SK-N-SH (cell line): ENCODE results near the gene STARD8. TPM values are rescaled to one million over a fixed set of nuclear protein-coding genes. Genes with fewer than 3 reads are reported as not detected.

ENCODE experiments used
- CTCF ChIA-PET: fragments of 300-600, 350-600 bp; formaldehyde crosslinking; extraction: SDS; loops from one replicate; lab custom pipeline; 2021; lab: Yijun Ruan, JAX
- POLR2A ChIA-PET: fragments of 350-600 bp; sonication (Branson Sonifier 250); formaldehyde crosslinking; extraction: SDS; loops from one replicate; lab custom pipeline; 2020; ENCODE audit warnings: antibody characterized with exemption, inconsistent platforms; lab: Yijun Ruan, JAX
- DNase-seq: peaks from one replicate; pipeline ENCODE4 v3.0.0; 2012
- H2AFZ ChIP-seq: fragments of 200-600 bp; sonication (generic); 2 replicates; pipeline ENCODE4 v1.8.1; 2016; ENCODE audit warnings: antibody characterized with exemption, mild to moderate bottlenecking, low read depth
- H3F3A ChIP-seq: fragments of 200-600 bp; sonication (generic); replicated peaks from 2 replicates; pipeline ENCODE3; 2016; ENCODE audit warnings: antibody characterized with exemption, mild to moderate bottlenecking; ENCODE audit not compliant: insufficient read depth
- H3K27ac ChIP-seq, 2 experiments: fragments of 200-500 bp in 1 of 2; fragments of 200-600 bp in 1 of 2; sonication (Bioruptor generic) in 1 of 2; sonication (generic), shearing (Covaris generic) in 1 of 2; 2 replicates each; pipeline versions ENCODE4 v1.5.1 to v1.6.1; 2014 to 2016; ENCODE audit warnings: low read depth in 2 of 2, inconsistent platforms in 1 of 2, low read length in 1 of 2, mild to moderate bottlenecking in 1 of 2, mixed read lengths in 1 of 2
- H3K27me3 ChIP-seq: fragments of 200-600 bp; sonication (generic), shearing (Covaris generic); 2 replicates; pipeline ENCODE4 v1.6.1; 2016; ENCODE audit warnings: mixed run types; ENCODE audit not compliant: insufficient read depth
- H3K36me3 ChIP-seq, 2 experiments: fragments of 200-500 bp in 1 of 2; fragments of 200-600 bp in 1 of 2; sonication (Bioruptor generic) in 1 of 2; sonication (generic) in 1 of 2; replicated peaks in 1 of 2; 2 replicates each; pipeline versions ENCODE3 to v1.5.1; 2014 to 2016; ENCODE audit warnings: low read length in 1 of 2, mild to moderate bottlenecking in 1 of 2; ENCODE audit not compliant: insufficient read depth in 2 of 2, control insufficient read depth in 1 of 2
- H3K4me1 ChIP-seq, 2 experiments: fragments of 200-500 bp in 1 of 2; fragments of 200-600 bp in 1 of 2; sonication (Bioruptor generic) in 1 of 2; sonication (generic), shearing (Covaris generic) in 1 of 2; 2 replicates each; pipeline versions ENCODE4 v1.5.1 to v1.6.1; 2014 to 2016; ENCODE audit warnings: low read depth in 1 of 2, low read length in 1 of 2, mixed run types in 1 of 2; ENCODE audit not compliant: insufficient read depth in 2 of 2, control insufficient read depth in 1 of 2
- H3K4me2 ChIP-seq: fragments of 200-600 bp; sonication (generic), shearing (Covaris generic); 2 replicates; pipeline ENCODE4 v1.6.1; 2017; ENCODE audit warnings: mixed run types
- H3K4me3 ChIP-seq, 2 experiments: fragments of 200-500 bp in 1 of 2; fragments of 200-600 bp in 1 of 2; sonication (Bioruptor generic) in 1 of 2; sonication (generic), shearing (Covaris generic) in 1 of 2; 2 replicates each; pipeline versions ENCODE4 v1.5.1 to v1.8.1; 2014 to 2016; ENCODE audit warnings: low read depth in 2 of 2, inconsistent platforms in 1 of 2, low read length in 1 of 2, mild to moderate bottlenecking in 1 of 2, mixed read lengths in 1 of 2, moderate library complexity in 1 of 2
- H3K79me2 ChIP-seq: fragments of 200-600 bp; sonication (generic); 2 replicates; pipeline ENCODE4 v1.8.1; 2017; ENCODE audit warnings: mild to moderate bottlenecking; ENCODE audit not compliant: insufficient read depth
- H3K9ac ChIP-seq: fragments of 200-600 bp; sonication (generic); 2 replicates; pipeline ENCODE4 v1.6.1; 2017; ENCODE audit warnings: mixed run types
- H3K9me2 ChIP-seq: fragments of 200-600 bp; sonication (generic); 2 replicates; pipeline ENCODE4 v1.6.1; 2017; ENCODE audit warnings: mixed run types
- H3K9me3 ChIP-seq: fragments of 200-600 bp; sonication (generic); 2 replicates; pipeline ENCODE4 v1.6.1; 2017; ENCODE audit warnings: mixed run types, mild to moderate bottlenecking, moderate library complexity
- H4K20me1 ChIP-seq: fragments of 200-600 bp; sonication (generic); 2 replicates; pipeline ENCODE4 v1.6.1; 2017; ENCODE audit warnings: mild to moderate bottlenecking, mixed run types; ENCODE audit not compliant: insufficient read depth
- CHD2 ChIP-seq: fragments of 150-350 bp; IDR thresholded peaks from 2 replicates; pipeline ENCODE4 v1.6.1; 2018; ENCODE audit warnings: low read length; ENCODE audit not compliant: partially characterized antibody
- ELF1 ChIP-seq: IDR thresholded peaks from 2 replicates; pipeline ENCODE4 v1.4.0; 2012
- EZH2phosphoT487 ChIP-seq: fragments of 200-600 bp; sonication (generic); IDR thresholded peaks from 2 replicates; pipeline ENCODE4 v1.6.1; 2017; ENCODE audit warnings: low read depth, mixed run types, mild to moderate bottlenecking, antibody characterized with exemption, moderate library complexity, borderline replicate concordance
- FOXM1 ChIP-seq: IDR thresholded peaks from 2 replicates; pipeline ENCODE4 v1.4.0; 2012; ENCODE audit warnings: low read depth, mild to moderate bottlenecking
- GATA2 ChIP-seq: sonication (generic); formaldehyde crosslinking; IDR thresholded peaks from 2 replicates; pipeline ENCODE4 v1.5.0; 2020; ENCODE audit warnings: mild to moderate bottlenecking, missing genetic modification reagents
- JUND ChIP-seq: IDR thresholded peaks from 2 replicates; pipeline ENCODE4 v1.4.0; 2012
- MEF2A ChIP-seq: IDR thresholded peaks from 2 replicates; pipeline ENCODE4 v1.4.0; 2012; ENCODE audit warnings: low read depth, borderline replicate concordance
- MXI1 ChIP-seq: IDR thresholded peaks from 2 replicates; pipeline ENCODE4 v1.6.1; 2012; ENCODE audit warnings: mild to moderate bottlenecking, low read depth, low read length, improper control_type of control experiment
- NFIC ChIP-seq: IDR thresholded peaks from 2 replicates; pipeline ENCODE4 v1.4.0; 2012; ENCODE audit warnings: borderline replicate concordance
- NRF1 ChIP-seq: IDR thresholded peaks from 2 replicates; pipeline ENCODE4 v1.6.1; 2012; ENCODE audit warnings: low read depth, mild to moderate bottlenecking, low read length
- POLR2AphosphoS5 ChIP-seq: IDR thresholded peaks from 2 replicates; pipeline ENCODE4 v1.6.1; 2012; ENCODE audit warnings: low read depth, low read length
- RFX5 ChIP-seq: IDR thresholded peaks from 2 replicates; pipeline ENCODE4 v1.6.1; 2012; ENCODE audit warnings: mild to moderate bottlenecking, improper control_type of control experiment, low read length
- RXRA ChIP-seq: IDR thresholded peaks from 2 replicates; pipeline ENCODE4 v1.4.0; 2012; ENCODE audit warnings: low read depth, mild to moderate bottlenecking, borderline replicate concordance
- SMC3 ChIP-seq: IDR thresholded peaks from 2 replicates; pipeline ENCODE4 v1.6.1; 2012; ENCODE audit warnings: low read depth, low read length, improper control_type of control experiment
- TAF1 ChIP-seq: IDR thresholded peaks from 2 replicates; pipeline ENCODE4 v1.6.1; 2012; ENCODE audit warnings: low read depth, mild to moderate bottlenecking, low read length, moderate library complexity, borderline replicate concordance
- TCF12 ChIP-seq: IDR thresholded peaks from 2 replicates; pipeline ENCODE4 v1.4.0; 2012
- WGBS: methylation state at CpG from one replicate; pipeline ENCODE4 v1.1.6; 2017; ENCODE audit warnings: low lambda C conversion rate; 5-methylcytosine and 5-hydroxymethylcytosine counted together
- polyA plus RNA-seq, 3 experiments: library from polyadenylated mRNA; depleted of rRNA; stranded (reverse); fragments of >200 nt; gene quantifications; 2 replicates each; pipeline ENCODE4 v1.2.3, GENCODE V29; 2012
- TF ChIP-seq, protein P1 (sequence below): fragments of 150-350 bp; IDR thresholded peaks from 2 replicates; pipeline ENCODE4 v1.6.1; 2016; ENCODE audit warnings: mild to moderate bottlenecking, low read depth, low read length
- TF ChIP-seq, protein P2 (sequence below): IDR thresholded peaks from 2 replicates; pipeline ENCODE4; 2012
- TF ChIP-seq, protein P3 (sequence below): IDR thresholded peaks from 2 replicates; pipeline ENCODE4 v1.4.0; 2012; ENCODE audit warnings: low read depth, borderline replicate concordance
- TF ChIP-seq, protein P4 (sequence below): IDR thresholded peaks from 2 replicates; pipeline ENCODE4 v1.4.0; 2012; ENCODE audit warnings: low read depth, borderline replicate concordance
- TF ChIP-seq, protein P5 (sequence below): fragments of 200-600 bp; sonication (generic); IDR thresholded peaks from 2 replicates; pipeline ENCODE4 v1.6.1; 2017; ENCODE audit warnings: antibody characterized with exemption, mild to moderate bottlenecking, moderate library complexity

The STARD8 gene
- polyA plus RNA-seq, 1 of the 3 experiments (the other 2 are of a cell fraction) = 2.6 TPM

DNA sequence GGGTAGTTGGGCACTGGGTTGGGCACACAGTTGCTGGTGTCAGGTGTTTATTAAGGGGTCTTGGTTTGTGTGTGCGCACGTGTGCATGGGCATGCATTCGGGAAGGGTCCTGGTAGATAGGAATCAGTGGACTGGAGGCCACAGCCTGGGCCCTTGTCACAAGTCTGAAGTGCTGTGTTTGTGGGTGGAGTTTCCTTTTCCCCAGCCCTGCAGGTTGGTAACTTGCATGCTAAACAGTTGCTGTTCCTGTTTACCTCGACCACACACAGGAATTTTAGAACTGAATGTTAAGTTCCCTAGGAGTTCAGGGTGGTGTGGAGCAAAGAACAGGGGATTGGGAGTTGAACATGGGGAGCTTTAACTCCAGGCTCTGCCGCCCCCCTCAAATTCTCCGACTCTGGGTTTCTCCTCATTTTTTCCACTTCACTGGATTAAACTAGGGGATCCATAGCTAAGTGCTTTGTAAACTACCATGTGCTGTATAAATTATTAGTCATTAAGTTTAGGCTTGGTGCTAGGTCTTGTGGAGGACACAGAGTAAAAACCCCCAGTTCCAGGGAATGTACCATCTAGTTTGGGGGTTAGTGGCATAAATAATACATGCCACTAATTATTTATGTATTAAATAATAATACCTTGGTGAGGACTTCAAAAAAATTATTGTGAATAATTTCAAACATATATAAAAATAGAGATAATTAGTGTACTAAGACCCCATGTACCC is 49.0 kb downstream of the STARD8 start:
- Histone ChIP-seq H3K79me2 (peaks cover 8% of the 10 kb centered on the region; the same call in 1 of the 2 replicates), H2AFZ (no peak overlapping the region), H3F3A (peaks cover 14% of the 10 kb centered on the region), H3K9me3 (no peaks in the 10 kb centered on the region), H3K4me1 (no peaks in the 10 kb centered on the region; a peak in 1 of 4 replicates), H3K9ac (no peak overlapping the region), H3K4me3 (no peak overlapping the region), H3K4me2 (peak overlapping the region; percentile 84; the same call in 1 of the 2 replicates), H3K27me3 (peaks cover 7% of the 10 kb centered on the region; the same call in 1 of the 2 replicates), H3K9me2 (no peaks in the 10 kb centered on the region), H3K27ac (no peak overlapping the region), H4K20me1 (no peaks in the 10 kb centered on the region), H3K36me3 (no peaks in the 10 kb centered on the region)
- POLR2A ChIA-PET = interaction anchor here (0.7 kb wide), 1 partner anchor 9 kb away, joined by 3 read pairs; no protein-coding TSS in a partner anchor
- TF ChIP-seq RFX5 = no peak
- TF ChIP-seq MEF2A = no peak
- TF ChIP-seq TCF12 = no peak
- TF ChIP-seq GATA2 (CRISPR knock-in tag) = no peak
- CTCF ChIA-PET = interaction anchor here (0.6 to 4.0 kb wide), 3 partner anchors 14 to 503 kb away, joined by 3 to 18 read pairs (median 3); no protein-coding TSS in a partner anchor
- 67% methylated on average over 6 of the region's 6 CpGs for WGBS
- no peak for DNase-seq

DNA sequence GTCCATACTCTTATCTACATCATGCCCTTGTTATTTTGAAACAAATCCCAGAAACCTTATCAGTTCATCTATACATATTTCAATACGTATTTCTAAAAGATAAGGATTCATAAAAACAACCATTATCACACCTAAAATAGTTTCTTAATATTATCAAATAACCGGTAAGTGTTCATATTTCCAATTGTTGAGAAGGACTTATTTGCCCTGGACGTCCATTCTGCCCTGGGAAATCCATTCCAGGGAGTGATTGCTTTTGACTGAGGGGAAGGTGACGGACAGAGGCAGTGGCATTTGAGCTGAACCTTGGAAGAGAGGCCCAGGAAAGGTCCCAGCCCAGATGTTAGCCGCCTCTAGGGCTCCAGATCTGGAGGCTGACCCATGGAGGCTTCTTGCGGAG is 49.6 kb downstream of the STARD8 start:
- Histone ChIP-seq H3K4me2 (no peak overlapping the region), H4K20me1 (no peaks in the 10 kb centered on the region), H3K4me3 (no peak overlapping the region), H2AFZ (no peak overlapping the region), H3F3A (peaks cover 10% of the 10 kb centered on the region), H3K9me3 (no peaks in the 10 kb centered on the region), H3K27me3 (peaks cover 7% of the 10 kb centered on the region; the same call in 1 of the 2 replicates), H3K9me2 (no peaks in the 10 kb centered on the region)
- POLR2A ChIA-PET = no interaction called here
- CTCF ChIA-PET = no interaction called here
- TF ChIP-seq EZH2phosphoT487 (no peak), RFX5 (no peak), TCF12 (no peak), SMC3 (no peak), GATA2 (CRISPR knock-in tag) (no peak), FOXM1 (no peak), RXRA (no peak), POLR2AphosphoS5 (no peak), MXI1 (no peak), ELF1 (no peak), CHD2 (no peak), TAF1 (no peak), JUND (no peak), NFIC (no peak), NRF1 (no peak)
- TF ChIP-seq, protein P1, sequence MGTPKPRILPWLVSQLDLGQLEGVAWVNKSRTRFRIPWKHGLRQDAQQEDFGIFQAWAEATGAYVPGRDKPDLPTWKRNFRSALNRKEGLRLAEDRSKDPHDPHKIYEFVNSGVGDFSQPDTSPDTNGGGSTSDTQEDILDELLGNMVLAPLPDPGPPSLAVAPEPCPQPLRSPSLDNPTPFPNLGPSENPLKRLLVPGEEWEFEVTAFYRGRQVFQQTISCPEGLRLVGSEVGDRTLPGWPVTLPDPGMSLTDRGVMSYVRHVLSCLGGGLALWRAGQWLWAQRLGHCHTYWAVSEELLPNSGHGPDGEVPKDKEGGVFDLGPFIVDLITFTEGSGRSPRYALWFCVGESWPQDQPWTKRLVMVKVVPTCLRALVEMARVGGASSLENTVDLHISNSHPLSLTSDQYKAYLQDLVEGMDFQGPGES = no peak
- TF ChIP-seq, protein P2, sequence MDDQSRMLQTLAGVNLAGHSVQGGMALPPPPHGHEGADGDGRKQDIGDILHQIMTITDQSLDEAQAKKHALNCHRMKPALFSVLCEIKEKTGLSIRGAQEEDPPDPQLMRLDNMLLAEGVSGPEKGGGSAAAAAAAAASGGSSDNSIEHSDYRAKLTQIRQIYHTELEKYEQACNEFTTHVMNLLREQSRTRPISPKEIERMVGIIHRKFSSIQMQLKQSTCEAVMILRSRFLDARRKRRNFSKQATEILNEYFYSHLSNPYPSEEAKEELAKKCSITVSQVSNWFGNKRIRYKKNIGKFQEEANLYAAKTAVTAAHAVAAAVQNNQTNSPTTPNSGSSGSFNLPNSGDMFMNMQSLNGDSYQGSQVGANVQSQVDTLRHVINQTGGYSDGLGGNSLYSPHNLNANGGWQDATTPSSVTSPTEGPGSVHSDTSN = no peak
- TF ChIP-seq, protein P3, sequence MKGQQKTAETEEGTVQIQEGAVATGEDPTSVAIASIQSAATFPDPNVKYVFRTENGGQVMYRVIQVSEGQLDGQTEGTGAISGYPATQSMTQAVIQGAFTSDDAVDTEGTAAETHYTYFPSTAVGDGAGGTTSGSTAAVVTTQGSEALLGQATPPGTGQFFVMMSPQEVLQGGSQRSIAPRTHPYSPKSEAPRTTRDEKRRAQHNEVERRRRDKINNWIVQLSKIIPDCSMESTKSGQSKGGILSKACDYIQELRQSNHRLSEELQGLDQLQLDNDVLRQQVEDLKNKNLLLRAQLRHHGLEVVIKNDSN = no peak
- TF ChIP-seq, protein P4, sequence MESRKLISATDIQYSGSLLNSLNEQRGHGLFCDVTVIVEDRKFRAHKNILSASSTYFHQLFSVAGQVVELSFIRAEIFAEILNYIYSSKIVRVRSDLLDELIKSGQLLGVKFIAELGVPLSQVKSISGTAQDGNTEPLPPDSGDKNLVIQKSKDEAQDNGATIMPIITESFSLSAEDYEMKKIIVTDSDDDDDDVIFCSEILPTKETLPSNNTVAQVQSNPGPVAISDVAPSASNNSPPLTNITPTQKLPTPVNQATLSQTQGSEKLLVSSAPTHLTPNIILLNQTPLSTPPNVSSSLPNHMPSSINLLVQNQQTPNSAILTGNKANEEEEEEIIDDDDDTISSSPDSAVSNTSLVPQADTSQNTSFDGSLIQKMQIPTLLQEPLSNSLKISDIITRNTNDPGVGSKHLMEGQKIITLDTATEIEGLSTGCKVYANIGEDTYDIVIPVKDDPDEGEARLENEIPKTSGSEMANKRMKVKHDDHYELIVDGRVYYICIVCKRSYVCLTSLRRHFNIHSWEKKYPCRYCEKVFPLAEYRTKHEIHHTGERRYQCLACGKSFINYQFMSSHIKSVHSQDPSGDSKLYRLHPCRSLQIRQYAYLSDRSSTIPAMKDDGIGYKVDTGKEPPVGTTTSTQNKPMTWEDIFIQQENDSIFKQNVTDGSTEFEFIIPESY = no peak
- TF ChIP-seq, protein P5, sequence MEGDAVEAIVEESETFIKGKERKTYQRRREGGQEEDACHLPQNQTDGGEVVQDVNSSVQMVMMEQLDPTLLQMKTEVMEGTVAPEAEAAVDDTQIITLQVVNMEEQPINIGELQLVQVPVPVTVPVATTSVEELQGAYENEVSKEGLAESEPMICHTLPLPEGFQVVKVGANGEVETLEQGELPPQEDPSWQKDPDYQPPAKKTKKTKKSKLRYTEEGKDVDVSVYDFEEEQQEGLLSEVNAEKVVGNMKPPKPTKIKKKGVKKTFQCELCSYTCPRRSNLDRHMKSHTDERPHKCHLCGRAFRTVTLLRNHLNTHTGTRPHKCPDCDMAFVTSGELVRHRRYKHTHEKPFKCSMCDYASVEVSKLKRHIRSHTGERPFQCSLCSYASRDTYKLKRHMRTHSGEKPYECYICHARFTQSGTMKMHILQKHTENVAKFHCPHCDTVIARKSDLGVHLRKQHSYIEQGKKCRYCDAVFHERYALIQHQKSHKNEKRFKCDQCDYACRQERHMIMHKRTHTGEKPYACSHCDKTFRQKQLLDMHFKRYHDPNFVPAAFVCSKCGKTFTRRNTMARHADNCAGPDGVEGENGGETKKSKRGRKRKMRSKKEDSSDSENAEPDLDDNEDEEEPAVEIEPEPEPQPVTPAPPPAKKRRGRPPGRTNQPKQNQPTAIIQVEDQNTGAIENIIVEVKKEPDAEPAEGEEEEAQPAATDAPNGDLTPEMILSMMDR = no peak
- TF ChIP-seq, all 33 proteins: peak for 0
- Histone ChIP-seq H3K9ac (no peak overlapping the region), H3K79me2 (peaks cover 8% of the 10 kb centered on the region; the same call in 1 of the 2 replicates), H3K4me1 (no peaks in the 10 kb centered on the region; a peak in 1 of 4 replicates), H3K36me3 (no peaks in the 10 kb centered on the region), H3K27ac (no peak overlapping the region)
- no peak for DNase-seq
- WGBS = 36% methylated on average over 5 of the region's 6 CpGs
